AG08395 (cell line): Measurements from ENCODE around the gene SDK2.
A peak's percentile ranks its signal among the peaks of the same experiment; 100 is the strongest.

Source experiments
- DNase-seq: peaks from one replicate; pipeline ENCODE4 v3.0.0; 2012; ENCODE audit warnings: mixed read lengths, low spot score

Gene SDK2

GRCh38 chr17:73414171-73414955, 229.9 kb downstream of the SDK2 start:
- no peak for DNase-seq

- no peak for DNase-seq
Observed at GRCh38 chr17:73412914-73413313, 231.3 kb downstream of the SDK2 start.

GRCh38 chr17:73411313-73411747, 232.9 kb downstream of the SDK2 start:
- DNase-seq = no peak

- DNase-seq = no peak
Observed at GRCh38 chr17:73410586-73411312, 233.5 kb downstream of the SDK2 start.

GRCh38 chr17:73404246-73404645, 240.0 kb downstream of the SDK2 start:
- no peak for DNase-seq

- DNase-seq = no peak
Observed at GRCh38 chr17:73402466-73402865, 241.8 kb downstream of the SDK2 start.

GRCh38 chr17:73401911-73402310, 242.3 kb downstream of the SDK2 start:
- DNase-seq = no peak

- no peak for DNase-seq
Observed at GRCh38 chr17:73400915-73401545, 243.2 kb downstream of the SDK2 start.

- DNase-seq = no peak
Observed at GRCh38 chr17:73399056-73399455, 245.2 kb downstream of the SDK2 start.

GRCh38 chr17:73397856-73398540, 246.2 kb downstream of the SDK2 start:
- no peak for DNase-seq

- no peak for DNase-seq
Observed at GRCh38 chr17:73397278-73397826, 246.9 kb downstream of the SDK2 start.

- no peak for DNase-seq
Observed at GRCh38 chr17:73396431-73397277, 247.6 kb downstream of the SDK2 start.

- DNase-seq = no peak
Observed at GRCh38 chr17:73394512-73395450, 249.5 kb downstream of the SDK2 start.

- peak; percentile 19 for DNase-seq
Observed at GRCh38 chr17:73393962-73394361, 250.3 kb downstream of the SDK2 start.

- DNase-seq = no peak
Observed at GRCh38 chr17:73393381-73393780, 250.9 kb downstream of the SDK2 start.

GRCh38 chr17:73391331-73392265, 252.6 kb downstream of the SDK2 start:
- no peak for DNase-seq

- DNase-seq = no peak
Observed at GRCh38 chr17:73390851-73391250, 253.4 kb downstream of the SDK2 start.

GRCh38 chr17:73390221-73390620, 254.0 kb downstream of the SDK2 start:
- DNase-seq = no peak

GRCh38 chr17:73389411-73389810, 254.8 kb downstream of the SDK2 start:
- DNase-seq = no peak
